ENCODE results near the gene GRPEL1. TPM values are rescaled to one million over a fixed set of nuclear protein-coding genes. Genes with fewer than 3 reads are reported as not detected.

The GRPEL1 gene
- total RNA-seq, 1 experiment from 2014 or later: 49.9 TPM

DNA sequence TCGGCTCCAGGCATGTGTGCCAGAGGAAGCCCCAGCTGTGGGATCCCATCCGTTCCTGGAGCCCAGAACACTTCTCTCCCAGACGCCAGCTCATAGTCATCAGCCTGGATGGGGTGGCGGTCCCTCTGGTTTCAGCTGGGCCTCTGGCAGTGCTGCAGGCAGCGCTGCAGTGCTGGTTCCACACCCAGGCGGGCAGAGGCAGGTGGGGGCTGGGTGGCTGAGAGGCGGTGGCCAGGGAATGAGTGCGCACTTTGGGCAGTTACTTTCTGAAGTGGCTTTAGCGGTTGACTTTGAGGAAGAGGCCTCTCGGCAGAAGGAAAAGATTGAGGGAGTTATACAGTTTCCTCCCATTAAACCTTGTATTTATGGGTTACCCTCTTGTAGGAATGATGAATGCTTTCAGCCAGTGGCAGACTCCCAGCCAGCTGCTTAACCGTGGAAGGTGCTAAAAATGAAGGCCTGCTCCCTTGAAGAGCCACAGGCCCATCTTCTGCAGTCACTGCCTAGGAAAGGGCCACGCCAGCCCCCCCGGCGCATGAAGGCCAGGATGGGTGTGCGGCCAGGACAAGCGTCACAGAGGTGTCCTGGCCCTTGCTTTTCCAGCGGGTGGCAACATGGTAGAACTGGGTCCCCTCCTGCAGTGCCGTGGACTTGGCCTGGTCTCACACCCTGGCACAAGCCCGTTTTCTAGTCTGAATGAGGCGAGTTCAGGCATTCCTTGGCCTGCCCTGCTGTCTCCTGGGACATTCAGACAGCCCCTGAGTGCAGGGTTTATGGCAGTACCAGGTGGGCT is 14.7 kb downstream of the GRPEL1 start:
- H3K9me2 ChIP-seq (ENCODE audit: insufficient read depth): no peaks in the 10 kb centered on the region
- intact Hi-C loops (cut with micrococcal nuclease; ENCODE audit: unreplicated experiment): no loop called here
- no peak overlapping the region for H3K27ac ChIP-seq
- no peaks in the 10 kb centered on the region for H3K9me3 ChIP-seq (ENCODE audit: insufficient read depth, low read depth)
- H3K4me3 ChIP-seq: no peak overlapping the region
- H3K4me1 ChIP-seq (replicated peaks; ENCODE audit: insufficient read depth): no peaks in the 10 kb centered on the region
- TF ChIP-seq CTCF (conservative IDR thresholded peaks at IDR 0.05): no peak
- no peak for TF ChIP-seq EZH2 (IDR thresholded peaks at IDR 0.05; ENCODE audit: low read depth)
- no peaks in the 10 kb centered on the region for H3F3A ChIP-seq (ENCODE audit: insufficient read depth, low read depth)
- no peak overlapping the region for H2AFZ ChIP-seq
- DNase-seq: no peak
- H3K36me3 ChIP-seq (ENCODE audit: low read depth): no peaks in the 10 kb centered on the region
- no TSS peak for BruUV-seq (replicated peaks)
- no peaks in the 10 kb centered on the region for H3K79me2 ChIP-seq (ENCODE audit: low read depth)
- ChIA-PET POLR2A (ENCODE audit: unreplicated experiment) (no interaction called here), CTCF (no interaction called here)
- H3K4me2 ChIP-seq: no peak overlapping the region
- H4K20me1 ChIP-seq (ENCODE audit: insufficient read depth): no peaks in the 10 kb centered on the region
- no peaks in the 10 kb centered on the region for H3K27me3 ChIP-seq (ENCODE audit: insufficient read depth, low read depth)

- Histone ChIP-seq H3K9me3 (ENCODE audit: insufficient read depth, low read depth) (no peaks in the 10 kb centered on the region), H3K4me2 (no peak overlapping the region), H3K36me3 (ENCODE audit: low read depth) (no peaks in the 10 kb centered on the region), H3K27me3 (ENCODE audit: insufficient read depth, low read depth) (no peaks in the 10 kb centered on the region), H3K4me3 (no peak overlapping the region), H3K79me2 (ENCODE audit: low read depth) (0 out of 2 replicates have a peak, but pooled peaks cover 3% of the 10 kb centered on the region), H3K27ac (no peak overlapping the region), H3F3A (ENCODE audit: insufficient read depth, low read depth) (no peaks in the 10 kb centered on the region), H2AFZ (no peak overlapping the region), H3K4me1 (replicated peaks; ENCODE audit: insufficient read depth) (no peaks in the 10 kb centered on the region), H3K9me2 (ENCODE audit: insufficient read depth) (no peaks in the 10 kb centered on the region), H4K20me1 (ENCODE audit: insufficient read depth) (no peaks in the 10 kb centered on the region)
- no peak for TF ChIP-seq EZH2 (IDR thresholded peaks at IDR 0.05; ENCODE audit: low read depth)
- TF ChIP-seq CTCF (conservative IDR thresholded peaks at IDR 0.05): no peak
- intact Hi-C loops (cut with micrococcal nuclease; ENCODE audit: unreplicated experiment): no loop called here
- ChIA-PET CTCF (no interaction called here), POLR2A (ENCODE audit: unreplicated experiment) (no interaction called here)
- BruUV-seq (replicated peaks): no TSS peak
- DNase-seq: no peak
Measured at GRCh38 chr4:7052313-7052712, 15.6 kb downstream of the GRPEL1 start.

- POLR2A ChIA-PET (ENCODE audit: unreplicated experiment): no interaction called here
- Histone ChIP-seq H3K4me1 (replicated peaks; ENCODE audit: insufficient read depth) (no peaks in the 10 kb centered on the region), H3F3A (ENCODE audit: insufficient read depth, low read depth) (no peaks in the 10 kb centered on the region), H3K36me3 (ENCODE audit: low read depth) (no peaks in the 10 kb centered on the region), H3K4me3 (no peak overlapping the region), H3K79me2 (ENCODE audit: low read depth) (0 out of 2 replicates have a peak, but pooled peaks cover 3% of the 10 kb centered on the region), H3K27ac (no peak overlapping the region), H2AFZ (no peak overlapping the region), H3K9me3 (ENCODE audit: insufficient read depth, low read depth) (no peaks in the 10 kb centered on the region), H3K27me3 (ENCODE audit: insufficient read depth, low read depth) (no peaks in the 10 kb centered on the region), H3K9me2 (ENCODE audit: insufficient read depth) (no peaks in the 10 kb centered on the region), H4K20me1 (ENCODE audit: insufficient read depth) (no peaks in the 10 kb centered on the region), H3K4me2 (no peak overlapping the region)
- CTCF ChIA-PET: no interaction called here
- TF ChIP-seq CTCF (conservative IDR thresholded peaks at IDR 0.05): no peak
- TF ChIP-seq EZH2 (IDR thresholded peaks at IDR 0.05; ENCODE audit: low read depth): no peak
- no peak for DNase-seq
- BruUV-seq (replicated peaks): no TSS peak
- intact Hi-C loops (cut with micrococcal nuclease; ENCODE audit: unreplicated experiment): no loop called here
Measured at GRCh38 chr4:7051905-7052304, 16.0 kb downstream of the GRPEL1 start.
